ENCODE measurements around the gene LAMC3.

The LAMC3 gene

GRCh38 chr9:130971294-130971849 lies 37.6 kb upstream of the LAMC3 start:
- Histone ChIP-seq H3K9ac (ENCODE audit: low read depth, low read length) (no peak overlapping the region), H3K4me2 (ENCODE audit: low read length) (no peak overlapping the region), H3K4me1 (ENCODE audit: control insufficient read depth, insufficient read depth, low read length) (no peaks in the 10 kb centered on the region), H3K4me3 (ENCODE audit: low read length) (no peak overlapping the region), H3K36me3 (ENCODE audit: insufficient read depth, low read length) (no peaks in the 10 kb centered on the region), H3K27me3 (ENCODE audit: control insufficient read depth, insufficient read depth, low read length) (peaks cover 55% of the 10 kb centered on the region), H3K9me3 (replicated peaks; ENCODE audit: low read length) (no peaks in the 10 kb centered on the region)

GRCh38 chr9:130972277-130972956 lies 36.6 kb upstream of the LAMC3 start:
- Histone ChIP-seq H3K4me2 (ENCODE audit: low read length) (no peak overlapping the region), H3K27me3 (ENCODE audit: control insufficient read depth, insufficient read depth, low read length) (peaks cover 58% of the 10 kb centered on the region), H3K9ac (ENCODE audit: low read depth, low read length) (no peak overlapping the region), H3K36me3 (ENCODE audit: insufficient read depth, low read length) (no peaks in the 10 kb centered on the region), H3K4me1 (ENCODE audit: control insufficient read depth, insufficient read depth, low read length) (no peaks in the 10 kb centered on the region), H3K9me3 (replicated peaks; ENCODE audit: low read length) (no peaks in the 10 kb centered on the region), H3K4me3 (ENCODE audit: low read length) (no peak overlapping the region)

- H3K4me3 ChIP-seq (ENCODE audit: low read length), result no peak overlapping the region
- no peak overlapping the region for H3K4me2 ChIP-seq (ENCODE audit: low read length)
- no peaks in the 10 kb centered on the region for H3K36me3 ChIP-seq (ENCODE audit: insufficient read depth, low read length)
- peaks cover 64% of the 10 kb centered on the region for H3K27me3 ChIP-seq (ENCODE audit: control insufficient read depth, insufficient read depth, low read length)
- H3K9ac ChIP-seq (ENCODE audit: low read depth, low read length), result no peak overlapping the region
- H3K4me1 ChIP-seq (ENCODE audit: control insufficient read depth, insufficient read depth, low read length), result no peaks in the 10 kb centered on the region
- H3K9me3 ChIP-seq (replicated peaks; ENCODE audit: low read length), result no peaks in the 10 kb centered on the region
These were observed 35.9 kb upstream of the LAMC3 start for GRCh38 chr9:130972957-130973685.

GRCh38 chr9:130973686-130974281 lies 35.2 kb upstream of the LAMC3 start:
- Histone ChIP-seq H3K4me3 (ENCODE audit: low read length) (no peak overlapping the region), H3K9ac (ENCODE audit: low read depth, low read length) (no peak overlapping the region), H3K9me3 (replicated peaks; ENCODE audit: low read length) (no peaks in the 10 kb centered on the region), H3K4me1 (ENCODE audit: control insufficient read depth, insufficient read depth, low read length) (no peaks in the 10 kb centered on the region), H3K27me3 (ENCODE audit: control insufficient read depth, insufficient read depth, low read length) (peaks cover 64% of the 10 kb centered on the region), H3K4me2 (ENCODE audit: low read length) (no peak overlapping the region), H3K36me3 (ENCODE audit: insufficient read depth, low read length) (no peaks in the 10 kb centered on the region)

- no peak overlapping the region for H3K4me3 ChIP-seq (ENCODE audit: low read length)
- no peak overlapping the region for H3K4me2 ChIP-seq (ENCODE audit: low read length)
- H3K27me3 ChIP-seq (ENCODE audit: control insufficient read depth, insufficient read depth, low read length), result peaks cover 67% of the 10 kb centered on the region
- H3K4me1 ChIP-seq (ENCODE audit: control insufficient read depth, insufficient read depth, low read length), result no peaks in the 10 kb centered on the region
- H3K36me3 ChIP-seq (ENCODE audit: insufficient read depth, low read length), result no peaks in the 10 kb centered on the region
- no peaks in the 10 kb centered on the region for H3K9me3 ChIP-seq (replicated peaks; ENCODE audit: low read length)
- H3K9ac ChIP-seq (ENCODE audit: low read depth, low read length), result no peak overlapping the region
These were observed 34.3 kb upstream of the LAMC3 start for GRCh38 chr9:130974697-130975096.

GRCh38 chr9:130975156-130975555 lies 33.8 kb upstream of the LAMC3 start:
- H3K4me3 ChIP-seq (ENCODE audit: low read length), result no peak overlapping the region
- H3K9ac ChIP-seq (ENCODE audit: low read depth, low read length), result no peak overlapping the region
- H3K9me3 ChIP-seq (replicated peaks; ENCODE audit: low read length), result no peaks in the 10 kb centered on the region
- H3K4me1 ChIP-seq (ENCODE audit: control insufficient read depth, insufficient read depth, low read length), result no peaks in the 10 kb centered on the region
- no peaks in the 10 kb centered on the region for H3K36me3 ChIP-seq (ENCODE audit: insufficient read depth, low read length)
- H3K4me2 ChIP-seq (ENCODE audit: low read length), result no peak overlapping the region
- H3K27me3 ChIP-seq (ENCODE audit: control insufficient read depth, insufficient read depth, low read length), result peaks cover 69% of the 10 kb centered on the region

GRCh38 chr9:130975932-130976841 lies 32.8 kb upstream of the LAMC3 start:
- H3K9ac ChIP-seq (ENCODE audit: low read depth, low read length), result no peak overlapping the region
- no peaks in the 10 kb centered on the region for H3K36me3 ChIP-seq (ENCODE audit: insufficient read depth, low read length)
- no peak overlapping the region for H3K4me3 ChIP-seq (ENCODE audit: low read length)
- H3K27me3 ChIP-seq (ENCODE audit: control insufficient read depth, insufficient read depth, low read length), result peaks cover 71% of the 10 kb centered on the region
- no peak overlapping the region for H3K4me2 ChIP-seq (ENCODE audit: low read length)
- no peaks in the 10 kb centered on the region for H3K4me1 ChIP-seq (ENCODE audit: control insufficient read depth, insufficient read depth, low read length)
- no peaks in the 10 kb centered on the region for H3K9me3 ChIP-seq (replicated peaks; ENCODE audit: low read length)

- no peaks in the 10 kb centered on the region for H3K4me1 ChIP-seq (ENCODE audit: control insufficient read depth, insufficient read depth, low read length)
- H3K4me3 ChIP-seq (ENCODE audit: low read length), result no peak overlapping the region
- no peak overlapping the region for H3K4me2 ChIP-seq (ENCODE audit: low read length)
- H3K9me3 ChIP-seq (replicated peaks; ENCODE audit: low read length), result no peaks in the 10 kb centered on the region
- H3K36me3 ChIP-seq (ENCODE audit: insufficient read depth, low read length), result no peaks in the 10 kb centered on the region
- H3K9ac ChIP-seq (ENCODE audit: low read depth, low read length), result no peak overlapping the region
- peaks cover 65% of the 10 kb centered on the region for H3K27me3 ChIP-seq (ENCODE audit: control insufficient read depth, insufficient read depth, low read length)
These were observed 31.2 kb upstream of the LAMC3 start for GRCh38 chr9:130977811-130978221.

- Histone ChIP-seq H3K27me3 (ENCODE audit: control insufficient read depth, insufficient read depth, low read length) (peaks cover 61% of the 10 kb centered on the region), H3K4me2 (ENCODE audit: low read length) (no peak overlapping the region), H3K36me3 (ENCODE audit: insufficient read depth, low read length) (no peaks in the 10 kb centered on the region), H3K4me3 (ENCODE audit: low read length) (no peak overlapping the region), H3K9ac (ENCODE audit: low read depth, low read length) (no peak overlapping the region), H3K9me3 (replicated peaks; ENCODE audit: low read length) (no peaks in the 10 kb centered on the region), H3K4me1 (ENCODE audit: control insufficient read depth, insufficient read depth, low read length) (no peaks in the 10 kb centered on the region)
These were observed 29.2 kb upstream of the LAMC3 start for GRCh38 chr9:130979591-130980385.

- no peaks in the 10 kb centered on the region for H3K9me3 ChIP-seq (replicated peaks; ENCODE audit: low read length)
- H3K4me2 ChIP-seq (ENCODE audit: low read length), result no peak overlapping the region
- H3K36me3 ChIP-seq (ENCODE audit: insufficient read depth, low read length), result no peaks in the 10 kb centered on the region
- no peak overlapping the region for H3K9ac ChIP-seq (ENCODE audit: low read depth, low read length)
- H3K27me3 ChIP-seq (ENCODE audit: control insufficient read depth, insufficient read depth, low read length), result peaks cover 59% of the 10 kb centered on the region
- H3K4me3 ChIP-seq (ENCODE audit: low read length), result no peak overlapping the region
- no peaks in the 10 kb centered on the region for H3K4me1 ChIP-seq (ENCODE audit: control insufficient read depth, insufficient read depth, low read length)
These were observed 28.4 kb upstream of the LAMC3 start for GRCh38 chr9:130980526-130980925.

Measured in skeletal muscle satellite cell (primary cell).